Measurements from ENCODE around the gene TREML4. TPM values are rescaled to one million over a fixed set of nuclear protein-coding genes. Genes with fewer than 3 reads are reported as not detected.

TREML4 gene
- total RNA-seq, 4 donors from 2014 or later: not detected

DNA sequence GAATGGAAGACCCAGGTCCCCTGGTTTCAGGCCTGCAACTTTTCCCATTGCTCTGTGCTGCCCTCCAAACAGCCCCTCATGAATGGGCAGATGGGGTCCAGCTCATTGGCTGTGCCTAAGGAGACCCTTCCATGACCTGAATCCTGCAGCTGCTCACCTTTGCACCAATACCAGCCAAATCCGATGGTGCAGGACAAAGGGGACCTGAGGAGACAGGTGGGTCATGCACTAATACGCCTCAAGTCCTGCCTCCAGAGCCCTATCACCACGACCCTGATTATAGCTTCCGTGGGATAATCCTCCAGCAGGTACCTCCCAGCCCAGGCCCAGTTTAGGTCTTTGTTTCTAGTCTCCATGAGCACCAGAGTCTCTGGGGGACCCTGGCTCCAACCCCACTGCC is 41.6 kb downstream of the TREML4 start:
- no peaks in the 10 kb centered on the region for H3K27me3 ChIP-seq
- 84 to 97% methylated on average over 4 of the region's 4 CpGs for WGBS, 2 donors
- TF ChIP-seq, protein P1, sequence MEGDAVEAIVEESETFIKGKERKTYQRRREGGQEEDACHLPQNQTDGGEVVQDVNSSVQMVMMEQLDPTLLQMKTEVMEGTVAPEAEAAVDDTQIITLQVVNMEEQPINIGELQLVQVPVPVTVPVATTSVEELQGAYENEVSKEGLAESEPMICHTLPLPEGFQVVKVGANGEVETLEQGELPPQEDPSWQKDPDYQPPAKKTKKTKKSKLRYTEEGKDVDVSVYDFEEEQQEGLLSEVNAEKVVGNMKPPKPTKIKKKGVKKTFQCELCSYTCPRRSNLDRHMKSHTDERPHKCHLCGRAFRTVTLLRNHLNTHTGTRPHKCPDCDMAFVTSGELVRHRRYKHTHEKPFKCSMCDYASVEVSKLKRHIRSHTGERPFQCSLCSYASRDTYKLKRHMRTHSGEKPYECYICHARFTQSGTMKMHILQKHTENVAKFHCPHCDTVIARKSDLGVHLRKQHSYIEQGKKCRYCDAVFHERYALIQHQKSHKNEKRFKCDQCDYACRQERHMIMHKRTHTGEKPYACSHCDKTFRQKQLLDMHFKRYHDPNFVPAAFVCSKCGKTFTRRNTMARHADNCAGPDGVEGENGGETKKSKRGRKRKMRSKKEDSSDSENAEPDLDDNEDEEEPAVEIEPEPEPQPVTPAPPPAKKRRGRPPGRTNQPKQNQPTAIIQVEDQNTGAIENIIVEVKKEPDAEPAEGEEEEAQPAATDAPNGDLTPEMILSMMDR (IDR thresholded peaks at IDR 0.05): no peak
- no peak for TF ChIP-seq POLR2A (IDR thresholded peaks at IDR 0.05)
- no peak for TF ChIP-seq EP300 (IDR thresholded peaks at IDR 0.05)
- no peak overlapping the region for H3K4me3 ChIP-seq
- no peaks in the 10 kb centered on the region for H3K9me3 ChIP-seq
- no peaks in the 10 kb centered on the region for H3K4me1 ChIP-seq
- DNase-seq (ENCODE audit: low spot score in 2 of 2): no peak
- H3K27ac ChIP-seq: no peak overlapping the region
- no peaks in the 10 kb centered on the region for H3K36me3 ChIP-seq

DNA sequence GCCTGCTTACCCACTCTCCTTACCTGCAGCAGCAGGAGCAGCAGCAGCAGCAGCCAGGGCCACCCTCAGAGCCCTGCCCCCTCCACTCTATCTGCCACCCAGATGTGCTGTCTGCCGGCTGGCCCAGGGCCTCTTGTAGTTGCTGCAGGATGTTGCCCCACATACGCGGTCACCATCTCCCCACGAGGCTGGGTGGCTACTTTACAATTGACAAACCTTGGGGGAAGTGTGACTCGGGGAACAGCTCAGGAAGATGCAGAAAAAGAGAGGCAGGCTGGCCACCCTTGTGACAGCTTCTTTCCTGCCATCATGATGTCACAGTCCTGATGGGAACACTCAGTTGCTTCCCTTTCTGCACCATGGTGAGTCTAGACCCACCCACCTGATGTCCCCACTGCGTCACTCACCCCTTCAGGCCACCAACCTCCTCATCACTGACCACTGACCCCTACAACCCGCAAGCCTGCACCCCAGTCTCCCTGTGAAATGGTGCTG is 43.8 kb downstream of the TREML4 start:
- no peak for TF ChIP-seq POLR2A (IDR thresholded peaks at IDR 0.05)
- TF ChIP-seq EP300 (IDR thresholded peaks at IDR 0.05): peak; percentile 74
- Histone ChIP-seq H3K36me3 (no peaks in the 10 kb centered on the region), H3K4me3 (no peak overlapping the region), H3K4me1 (no peaks in the 10 kb centered on the region), H3K9me3 (no peaks in the 10 kb centered on the region), H3K27ac (peak overlapping the region in 1 of 4 donors; percentile 61), H3K27me3 (peaks cover 0 to 4% of the 10 kb centered on the region in 2 donors)
- WGBS, 2 donors: 55 to 71% methylated on average over 7 of the region's 7 CpGs
- DNase-seq (ENCODE audit: low spot score in 2 of 2): peak in 1 of 2 donors; percentile 56

DNA sequence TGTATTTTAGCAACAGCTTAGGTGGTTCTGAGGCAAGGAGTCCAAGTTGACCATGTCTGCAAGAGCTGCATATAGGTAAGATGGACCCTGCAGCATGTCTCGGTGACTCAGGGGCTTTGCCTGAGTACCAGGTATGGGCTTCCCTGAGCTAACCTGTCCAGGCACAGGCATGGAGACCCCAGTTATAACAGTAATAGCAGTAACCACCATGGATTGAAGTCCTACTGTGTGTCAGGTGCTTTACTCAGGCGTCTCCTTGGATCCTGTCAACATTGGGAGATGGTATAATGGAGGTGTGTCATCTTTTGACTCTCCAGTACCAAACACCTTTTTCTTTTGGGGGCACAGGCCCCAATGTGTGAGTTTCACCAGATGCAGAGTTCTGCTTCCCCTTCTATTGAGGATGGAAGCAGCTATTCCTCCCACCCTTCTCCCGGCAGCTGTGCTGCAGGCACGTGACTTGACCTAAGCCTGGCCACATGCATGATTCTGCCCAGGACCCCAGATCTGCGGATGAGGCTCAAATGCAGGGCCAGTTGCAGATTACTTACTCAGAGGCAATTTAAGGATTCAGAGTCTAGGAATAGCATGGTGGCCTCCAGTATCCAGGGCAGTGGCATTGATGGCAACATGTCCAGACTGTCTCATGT is 44.6 kb downstream of the TREML4 start:
- Histone ChIP-seq H3K4me3 (no peak overlapping the region), H3K4me1 (no peaks in the 10 kb centered on the region), H3K27ac (peak overlapping the region in 1 of 4 donors; percentile 61), H3K36me3 (no peaks in the 10 kb centered on the region), H3K9me3 (no peaks in the 10 kb centered on the region), H3K27me3 (peaks cover 0 to 4% of the 10 kb centered on the region in 2 donors)
- WGBS, 2 donors: 89% methylated on average over 5 of the region's 5 CpGs
- DNase-seq (ENCODE audit: low spot score in 2 of 2): no peak
- TF ChIP-seq, protein P1 (IDR thresholded peaks at IDR 0.05): no peak
- TF ChIP-seq POLR2A (IDR thresholded peaks at IDR 0.05) (no peak), EP300 (IDR thresholded peaks at IDR 0.05) (no peak)

DNA sequence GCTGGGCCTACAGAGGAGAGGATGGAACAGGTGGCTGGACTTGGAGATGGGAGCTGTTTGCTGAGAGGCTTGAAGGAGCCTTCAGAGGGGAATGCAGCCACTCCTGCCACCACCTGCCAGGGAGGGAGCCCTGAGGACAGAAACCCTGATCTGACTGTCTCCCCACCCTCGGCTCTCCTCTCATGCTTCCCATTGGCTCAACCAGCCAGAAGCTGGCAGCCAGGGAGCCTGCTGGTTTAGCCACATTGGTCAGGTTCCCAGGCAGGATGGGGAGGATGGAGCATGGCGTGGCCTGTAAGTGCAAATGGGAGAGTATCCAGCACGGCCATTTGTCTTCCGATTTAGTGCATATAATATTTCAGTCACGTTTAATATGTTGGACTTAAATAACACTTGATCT is 45.6 kb downstream of the TREML4 start:
- Histone ChIP-seq H3K36me3 (no peaks in the 10 kb centered on the region), H3K27ac (no peak overlapping the region), H3K4me3 (no peak overlapping the region), H3K27me3 (peaks cover 0 to 4% of the 10 kb centered on the region in 2 donors), H3K4me1 (peaks cover 0 to 2% (median 0%) of the 10 kb centered on the region in 4 donors), H3K9me3 (no peaks in the 10 kb centered on the region)
- DNase-seq (ENCODE audit: low spot score in 2 of 2): no peak
- WGBS, 2 donors: 78 to 79% methylated on average over 5 of the region's 5 CpGs
- TF ChIP-seq, protein P1 (IDR thresholded peaks at IDR 0.05): no peak
- no peak for TF ChIP-seq EP300 (IDR thresholded peaks at IDR 0.05)
- TF ChIP-seq POLR2A (IDR thresholded peaks at IDR 0.05): no peak

DNA sequence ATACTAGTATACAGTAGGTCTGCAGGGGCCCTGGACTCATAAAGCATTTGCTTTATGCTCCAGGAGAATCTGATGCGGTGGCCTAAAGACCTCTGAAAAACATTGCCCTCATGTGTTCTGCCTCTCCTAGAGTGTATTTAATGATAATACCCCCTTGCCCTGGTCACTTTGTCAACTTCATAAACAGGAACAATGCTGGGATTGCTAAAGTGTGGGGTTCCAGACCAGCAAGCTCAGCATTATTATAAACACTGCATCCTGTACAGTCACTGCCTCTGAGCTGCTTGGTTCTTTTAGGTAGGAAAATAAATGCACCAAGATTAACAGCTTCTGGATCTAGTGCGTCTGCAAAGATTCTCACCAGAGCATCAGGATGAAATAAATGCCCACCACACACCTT is 46.1 kb downstream of the TREML4 start:
- 83 to 88% methylated on average over 2 of the region's 2 CpGs for WGBS, 2 donors
- H3K4me3 ChIP-seq: no peak overlapping the region
- H3K27ac ChIP-seq: no peak overlapping the region
- no peak for TF ChIP-seq POLR2A (IDR thresholded peaks at IDR 0.05)
- no peak for TF ChIP-seq EP300 (IDR thresholded peaks at IDR 0.05)
- TF ChIP-seq, protein P1 (IDR thresholded peaks at IDR 0.05): no peak
- H3K36me3 ChIP-seq: no peaks in the 10 kb centered on the region
- H3K4me1 ChIP-seq: peaks cover 0 to 7% (median 0%) of the 10 kb centered on the region in 4 donors
- DNase-seq (ENCODE audit: low spot score in 2 of 2): no peak
- H3K9me3 ChIP-seq: no peaks in the 10 kb centered on the region
- H3K27me3 ChIP-seq: peaks cover 0 to 4% of the 10 kb centered on the region in 2 donors
